HCT116 (cell line): ENCODE data around the gene MN1. TPM values are rescaled to one million over a fixed set of nuclear protein-coding genes. Genes with fewer than 3 reads are reported as not detected.

ENCODE experiments used
- ATAC-seq: fragments of 200-7000 bp; cut with Tn5 transposase; 2 replicates; pipeline ENCODE4 v1.9.1; 2020; ENCODE audit warnings: mild to moderate bottlenecking, moderate library complexity
- BruUV-seq: library from RNA; stranded (reverse); fragments of 400-500 nt; replicated peaks from 2 replicates; lab custom pipeline; 2021; lab: Mats Ljungman, UMichigan
- CTCF ChIA-PET: fragments of 300-600 bp; sonication (Branson Sonifier 250); formaldehyde crosslinking; loops from one replicate; lab custom pipeline; 2021; ENCODE audit warnings: antibody characterized with exemption; lab: Charles Lee
- POLR2A ChIA-PET: fragments of 300-600, 350-600 bp; sonication (Branson Sonifier 250); formaldehyde crosslinking; loops from one replicate; lab custom pipeline; 2021; ENCODE audit warnings: antibody characterized with exemption; lab: Charles Lee
- RAD21 ChIA-PET, 2 experiments: fragments of 300-600 bp; sonication (Branson Sonifier 250); formaldehyde crosslinking; loops; one replicate each; lab custom pipeline; 2023; ENCODE audit warnings: low total read pairs in 2 of 2; ENCODE audit not compliant: uncharacterized antibody in 2 of 2, unreplicated experiment in 2 of 2, low non-redundant PET in 1 of 2; lab: Charles Lee
- DNase-seq: peaks from one replicate; pipeline ENCODE4 v3.0.0-alpha.2; 2010; ENCODE audit warnings: low read depth, low spot score
- H2AFZ ChIP-seq: fragments of 200-600 bp; shearing (Covaris generic), sonication (generic); 2 replicates; pipeline ENCODE4 v1.6.1; 2017; ENCODE audit warnings: low read depth, mixed run types, mixed read lengths, antibody characterized with exemption, low read length; ENCODE audit not compliant: poor library complexity, severe bottlenecking
- H3K27ac ChIP-seq: 2 replicates; pipeline ENCODE4 v1.5.1; 2012; ENCODE audit warnings: low read depth, low read length
- H3K27me3 ChIP-seq: fragments of 200-600 bp; sonication (generic); 2 replicates; pipeline ENCODE4 v1.6.1; 2016; ENCODE audit warnings: mixed run types, low read length, mixed read lengths; ENCODE audit not compliant: insufficient read depth
- H3K36me3 ChIP-seq, 2 experiments: fragments of 200-500 bp in 1 of 2; fragments of 200-600 bp in 1 of 2; sonication (Bioruptor generic) in 1 of 2; sonication (generic) in 1 of 2; 2 replicates each; pipeline versions ENCODE4 v1.5.1 to v1.6.1; 2014 to 2016; ENCODE audit warnings: low read length in 2 of 2, inconsistent platforms in 1 of 2, mixed read lengths in 1 of 2, mixed run types in 1 of 2; ENCODE audit not compliant: insufficient read depth in 2 of 2, control insufficient read depth in 1 of 2
- H3K4me1 ChIP-seq, 2 experiments: fragments of 200-600 bp in 1 of 2; sonication (generic) in 1 of 2; 2 replicates each; pipeline versions ENCODE4 v1.5.1 to v1.6.1; 2012 to 2017; ENCODE audit warnings: low read length in 2 of 2, inconsistent platforms in 1 of 2, mild to moderate bottlenecking in 1 of 2, mixed read lengths in 1 of 2, mixed run types in 1 of 2, moderate library complexity in 1 of 2; ENCODE audit not compliant: insufficient read depth in 2 of 2, control insufficient read depth in 1 of 2
- H3K4me2 ChIP-seq: fragments of 200-600 bp; sonication (generic); 2 replicates; pipeline ENCODE4 v1.6.1; 2017; ENCODE audit warnings: mixed run types, low read length, mixed read lengths
- H3K4me3 ChIP-seq, 2 experiments: fragments of 200-600 bp in 1 of 2; sonication (generic) in 1 of 2; replicated peaks in 1 of 2; 2 replicates each; pipeline ENCODE4 v1.5.1; 2011 to 2016; ENCODE audit warnings: low read length in 2 of 2, control low read depth in 1 of 2, low read depth in 1 of 2, mild to moderate bottlenecking in 1 of 2, mixed read lengths in 1 of 2, mixed run types in 1 of 2
- H3K79me2 ChIP-seq: fragments of 200-600 bp; sonication (generic); 2 replicates; pipeline ENCODE4 v1.6.1; 2017; ENCODE audit warnings: mild to moderate bottlenecking, mixed run types, low read length, moderate library complexity, mixed read lengths; ENCODE audit not compliant: insufficient read depth
- H3K9ac ChIP-seq: fragments of 200-600 bp; sonication (generic); 2 replicates; pipeline ENCODE4 v1.6.1; 2016; ENCODE audit warnings: low read length, mixed read lengths
- H3K9me2 ChIP-seq: fragments of 200-600 bp; sonication (generic), shearing (Covaris generic); 2 replicates; pipeline ENCODE4 v1.6.1; 2017; ENCODE audit warnings: mixed run types, mild to moderate bottlenecking, moderate library complexity; ENCODE audit not compliant: insufficient read depth
- H3K9me3 ChIP-seq, 2 experiments: fragments of 200-500 bp in 1 of 2; fragments of 200-600 bp in 1 of 2; sonication (Bioruptor generic) in 1 of 2; sonication (generic) in 1 of 2; 2 replicates each; pipeline ENCODE4 v1.6.1; 2014 to 2017; ENCODE audit warnings: low read length in 2 of 2, mixed read lengths in 2 of 2, inconsistent platforms in 1 of 2, low read depth in 1 of 2, mild to moderate bottlenecking in 1 of 2, mixed run types in 1 of 2, moderate library complexity in 1 of 2; ENCODE audit not compliant: control insufficient read depth in 1 of 2, insufficient read depth in 1 of 2
- H4K20me1 ChIP-seq: fragments of 200-600 bp; sonication (generic), shearing (Covaris generic); 2 replicates; pipeline ENCODE4 v1.6.1; 2017; ENCODE audit warnings: mixed run types, mild to moderate bottlenecking, moderate library complexity; ENCODE audit not compliant: insufficient read depth
- ATF3 ChIP-seq: IDR thresholded peaks from 2 replicates; pipeline ENCODE4 v1.6.1; 2012
- CTCF ChIP-seq, 3 experiments: fragments of 200-600 bp in 1 of 3; sonication (generic) in 1 of 3; IDR thresholded peaks in 2 of 3; conservative IDR thresholded peaks in 1 of 3; 2 replicates each; pipeline ENCODE4 v1.5.1; 2012 to 2017; ENCODE audit warnings: low read depth in 2 of 3, low read length in 2 of 3, antibody characterized with exemption in 1 of 3, borderline replicate concordance in 1 of 3, control low read depth in 1 of 3, mild to moderate bottlenecking in 1 of 3, mixed read lengths in 1 of 3, mixed run types in 1 of 3, moderate library complexity in 1 of 3; ENCODE audit not compliant: insufficient read depth in 1 of 3
- ELF1 ChIP-seq: IDR thresholded peaks from 2 replicates; pipeline ENCODE4 v1.6.1; 2012; ENCODE audit warnings: low read depth, borderline replicate concordance
- EZH2 ChIP-seq: fragments of 200-600 bp; sonication (generic); IDR thresholded peaks from 2 replicates; pipeline ENCODE4 v1.6.1; 2017; ENCODE audit warnings: antibody characterized with exemption, mixed run types
- EZH2phosphoT487 ChIP-seq: fragments of 200-600 bp; IDR thresholded peaks from 2 replicates; pipeline ENCODE4 v1.6.1; 2018; ENCODE audit warnings: antibody characterized with exemption, borderline replicate concordance
- FOSL1 ChIP-seq: IDR thresholded peaks from 2 replicates; pipeline ENCODE4 v1.6.1; 2012; ENCODE audit warnings: low read depth
- POLR2A ChIP-seq: IDR thresholded peaks from 2 replicates; pipeline ENCODE4 v1.7.0; 2011; ENCODE audit warnings: borderline replicate concordance; ENCODE audit not compliant: insufficient read depth, insufficient read length; ENCODE audit errors: extremely low read depth
- RAD21 ChIP-seq: IDR thresholded peaks from 2 replicates; pipeline ENCODE4 v1.6.1; 2012; ENCODE audit warnings: low read depth, mild to moderate bottlenecking
- SIN3A ChIP-seq: IDR thresholded peaks from 2 replicates; pipeline ENCODE4 v1.6.1; 2012; ENCODE audit warnings: low read depth
- SP1 ChIP-seq: IDR thresholded peaks from 2 replicates; pipeline ENCODE4 v1.6.1; 2012; ENCODE audit warnings: low read depth
- TCF7L2 ChIP-seq: IDR thresholded peaks from 2 replicates; pipeline ENCODE4 v1.7.0; 2011; ENCODE audit warnings: borderline replicate concordance, inconsistent platforms; ENCODE audit not compliant: insufficient read depth, insufficient read length; ENCODE audit errors: extremely low read depth
- YY1 ChIP-seq: IDR thresholded peaks from 2 replicates; pipeline ENCODE4 v1.6.1; 2011; ENCODE audit warnings: low read length, low read depth, moderate library complexity, mild to moderate bottlenecking; ENCODE audit not compliant: insufficient replicate concordance; ENCODE audit errors: extremely low read depth
- ZFX ChIP-seq: fragments of 450-650 bp; IDR thresholded peaks from 2 replicates; pipeline ENCODE4 v1.6.1; 2017
- ZNF274 ChIP-seq: fragments of 200-500 bp; sonication (Bioruptor generic); IDR thresholded peaks from 2 replicates; pipeline ENCODE4 v1.6.1; 2014; ENCODE audit warnings: mild to moderate bottlenecking, low read depth, low read length, inconsistent platforms
- intact Hi-C: fragments of 100-400 bp; cut with micrococcal nuclease; formaldehyde crosslinking; loops from 2 replicates; pipeline ENCODE4 v1.10.0; 2022
- total RNA-seq: library from RNA; stranded (reverse); gene quantifications from one replicate; pipeline ENCODE4 v1.2.1, GENCODE V29; 2021; ENCODE audit not compliant: unreplicated experiment

Gene MN1
- total RNA-seq, 1 experiment from 2014 or later = 2.9 TPM

- H3K4me1 ChIP-seq = peaks cover 12 to 21% of the 10 kb centered on the region in 2 experiments
- ATAC-seq (peak; percentile 24), DNase-seq (no peak)
- no peaks in the 10 kb centered on the region for H3K36me3 ChIP-seq
- no peaks in the 10 kb centered on the region; the same call in 1 of the 2 replicates for H3K27me3 ChIP-seq
- H3K79me2 ChIP-seq = no peaks in the 10 kb centered on the region
- TF ChIP-seq CTCF (IDR thresholded peaks at IDR 0.05 in 2 of 3, conservative IDR thresholded peaks at IDR 0.05 in 1 of 3; ENCODE audit: borderline replicate concordance in 1 of 3, insufficient read depth in 1 of 3, low read depth in 2 of 3, low read length in 2 of 3) (no peak), ELF1 (no peak), TCF7L2 (no peak)
- ChIA-PET CTCF (no interaction called here), POLR2A (no interaction called here), RAD21 (no interaction called here)
- H3K27ac ChIP-seq = no peak overlapping the region; the same call in 1 of the 2 replicates
- intact Hi-C loops = no loop called here
- H3K9me3 ChIP-seq = no peaks in the 10 kb centered on the region
- no peaks in the 10 kb centered on the region for H3K9me2 ChIP-seq
- H2AFZ ChIP-seq = peak overlapping the region; percentile 64
- BruUV-seq = no TSS peak
- peak overlapping the region; percentile 61 for H3K4me2 ChIP-seq
- no peak overlapping the region for H3K9ac ChIP-seq
- peak overlapping the region in 1 of 2 experiments; percentile 26; a peak in 2 of 4 replicates for H3K4me3 ChIP-seq
- no peaks in the 10 kb centered on the region for H4K20me1 ChIP-seq
These were observed 75.2 kb downstream of the MN1 start for GRCh38 chr22:27726331-27726685.

GRCh38 chr22:27725661-27726060 lies 75.9 kb downstream of the MN1 start:
- Histone ChIP-seq H3K4me2 (no peak overlapping the region), H3K27me3 (no peaks in the 10 kb centered on the region), H3K36me3 (no peaks in the 10 kb centered on the region), H3K4me1 (peaks cover 12 to 27% of the 10 kb centered on the region in 2 experiments), H3K27ac (no peak overlapping the region), H3K9me3 (no peaks in the 10 kb centered on the region), H4K20me1 (no peaks in the 10 kb centered on the region), H3K9me2 (no peaks in the 10 kb centered on the region), H3K4me3 (no peak overlapping the region), H3K79me2 (no peaks in the 10 kb centered on the region), H2AFZ (no peak overlapping the region), H3K9ac (no peak overlapping the region)
- intact Hi-C loops = no loop called here
- ChIA-PET POLR2A (no interaction called here), RAD21 (no interaction called here), CTCF (no interaction called here)
- DNase-seq (no peak), ATAC-seq (no peak)
- BruUV-seq = no TSS peak
- TF ChIP-seq POLR2A = no peak
- no peak for TF ChIP-seq EZH2phosphoT487
- TF ChIP-seq EZH2 = no peak
- TF ChIP-seq SIN3A = no peak
- TF ChIP-seq FOSL1 = no peak
- TF ChIP-seq ZFX = no peak
- no peak for TF ChIP-seq ZNF274
- TF ChIP-seq ATF3 = no peak
- TF ChIP-seq TCF7L2 = no peak
- no peak for TF ChIP-seq CTCF (IDR thresholded peaks at IDR 0.05 in 2 of 3, conservative IDR thresholded peaks at IDR 0.05 in 1 of 3; ENCODE audit: borderline replicate concordance in 1 of 3, insufficient read depth in 1 of 3, low read depth in 2 of 3, low read length in 2 of 3)
- TF ChIP-seq RAD21 = no peak
- no peak for TF ChIP-seq SP1
- TF ChIP-seq YY1 = no peak
